Trophoblast cell (in vitro differentiated cells and primary cell): ENCODE data around the gene BMPER.

Experiments used
- DNase-seq, 2 donors: peaks; one replicate each; pipeline ENCODE4 v3.0.0-alpha.2; 2016
- H2AFZ ChIP-seq: 2 replicates; pipeline ENCODE4 v1.6.1; 2013; ENCODE audit warnings: low read length, moderate library complexity, mild to moderate bottlenecking; ENCODE audit not compliant: insufficient read depth, poor library complexity
- H2AK5ac ChIP-seq: 2 replicates; pipeline ENCODE4 v1.6.1; 2013; ENCODE audit warnings: mild to moderate bottlenecking, low read length
- H2BK120ac ChIP-seq: 2 replicates; pipeline ENCODE4 v1.6.1; 2013; ENCODE audit warnings: low read length, mild to moderate bottlenecking, moderate library complexity; ENCODE audit not compliant: insufficient read depth, poor library complexity
- H2BK12ac ChIP-seq: 2 replicates; pipeline ENCODE4 v1.6.1; 2013; ENCODE audit warnings: mild to moderate bottlenecking, low read length, moderate library complexity
- H2BK5ac ChIP-seq: 2 replicates; pipeline ENCODE4 v1.6.1; 2013; ENCODE audit warnings: low read length, low read depth, moderate library complexity, mild to moderate bottlenecking; ENCODE audit not compliant: poor library complexity
- H3K14ac ChIP-seq: 2 replicates; pipeline ENCODE4 v1.6.1; 2013; ENCODE audit warnings: mild to moderate bottlenecking, low read length
- H3K18ac ChIP-seq: 2 replicates; pipeline ENCODE4 v1.6.1; 2013; ENCODE audit warnings: mild to moderate bottlenecking, low read length
- H3K23ac ChIP-seq: 2 replicates; pipeline ENCODE4 v1.6.1; 2013; ENCODE audit warnings: low read length
- H3K27ac ChIP-seq: 2 replicates; pipeline ENCODE4 v1.5.1; 2013; ENCODE audit warnings: low read depth, mild to moderate bottlenecking, inconsistent platforms, low read length, moderate library complexity
- H3K27me3 ChIP-seq: 2 replicates; pipeline ENCODE4 v1.6.1; 2013; ENCODE audit warnings: inconsistent platforms, mild to moderate bottlenecking, low read length, moderate library complexity; ENCODE audit not compliant: insufficient read depth
- H3K36me3 ChIP-seq, 2 experiments: 1 replicate in 1 of 2; 2 replicates in 1 of 2; pipeline ENCODE4 v1.6.1; 2013; ENCODE audit warnings: low read length in 2 of 2, mild to moderate bottlenecking in 2 of 2, moderate library complexity in 1 of 2; ENCODE audit not compliant: insufficient read depth in 2 of 2, control insufficient read depth in 1 of 2
- H3K4ac ChIP-seq: 2 replicates; pipeline ENCODE4 v1.6.1; 2013; ENCODE audit warnings: low read depth, mild to moderate bottlenecking, low read length, moderate library complexity
- H3K4me1 ChIP-seq, 2 experiments: 1 replicate in 1 of 2; 2 replicates in 1 of 2; pipeline ENCODE4 v1.6.1; 2013; ENCODE audit warnings: low read length in 2 of 2, mild to moderate bottlenecking in 2 of 2, moderate library complexity in 1 of 2; ENCODE audit not compliant: insufficient read depth in 2 of 2, control insufficient read depth in 1 of 2
- H3K4me2 ChIP-seq: 2 replicates; pipeline ENCODE4 v1.6.1; 2013; ENCODE audit warnings: inconsistent platforms, mild to moderate bottlenecking, low read length, moderate library complexity
- H3K4me3 ChIP-seq: 2 replicates; pipeline ENCODE4 v1.5.1; 2013; ENCODE audit warnings: mild to moderate bottlenecking, low read depth, low read length, inconsistent platforms
- H3K79me1 ChIP-seq: one replicate; pipeline ENCODE4 v1.6.1; 2013; ENCODE audit warnings: low read length
- H3K79me2 ChIP-seq: 2 replicates; pipeline ENCODE4 v1.6.1; 2013; ENCODE audit warnings: low read length, mild to moderate bottlenecking; ENCODE audit not compliant: control insufficient read depth, insufficient read depth, poor library complexity
- H3K9ac ChIP-seq: 2 replicates; pipeline ENCODE4 v1.6.1; 2013; ENCODE audit warnings: mild to moderate bottlenecking, low read length
- H3K9me3 ChIP-seq: 2 replicates; pipeline ENCODE4 v1.6.1; 2013; ENCODE audit warnings: low read depth, mild to moderate bottlenecking, control low read depth, inconsistent platforms, low read length; ENCODE audit not compliant: insufficient read depth
- H4K12ac ChIP-seq: 2 replicates; pipeline ENCODE4 v1.6.1; 2013; ENCODE audit warnings: low read depth, mild to moderate bottlenecking, low read length, moderate library complexity
- H4K8ac ChIP-seq: 2 replicates; pipeline ENCODE4 v1.6.1; 2013; ENCODE audit warnings: low read depth, mild to moderate bottlenecking, low read length, moderate library complexity
- H4K91ac ChIP-seq: one replicate; pipeline ENCODE4 v1.6.1; 2013; ENCODE audit warnings: low read depth, mild to moderate bottlenecking, low read length, moderate library complexity
- WGBS: extraction: QIAGEN DNeasy Blood & Tissue Kit; methylation state at CpG from one replicate; pipeline ENCODE4 v1.1.7; 2013; ENCODE audit warnings: missing lambda C conversion rate; ENCODE audit not compliant: insufficient read length, insufficient coverage; ENCODE audit errors: extremely low coverage; 5-methylcytosine and 5-hydroxymethylcytosine counted together

Gene BMPER

DNA sequence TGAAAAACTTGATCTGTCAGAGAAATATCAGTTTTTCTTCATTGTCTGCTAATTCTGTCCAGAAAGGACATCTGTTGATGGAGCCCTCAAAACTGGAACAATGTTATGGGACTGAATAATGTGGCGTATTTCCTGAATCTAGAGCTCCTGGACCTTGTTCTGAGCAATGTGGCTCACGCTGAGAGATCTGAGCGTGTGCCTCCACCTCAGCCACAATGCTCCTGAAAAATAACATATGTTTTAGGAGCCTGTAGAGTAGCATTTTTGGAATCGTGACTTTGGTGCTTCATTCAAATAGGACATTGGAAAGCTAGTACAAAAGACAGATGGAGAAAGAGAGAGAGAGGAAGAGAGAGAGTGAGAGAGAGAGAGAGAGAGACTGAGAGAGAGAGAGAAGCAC, 110.3 kb downstream of the BMPER start:
- Histone ChIP-seq H2BK12ac (no peak overlapping the region), H3K4me2 (no peak overlapping the region), H3K36me3 (no peaks in the 10 kb centered on the region), H4K8ac (no peak overlapping the region), H3K27me3 (no peaks in the 10 kb centered on the region), H3K14ac (no peak overlapping the region), H2AFZ (no peak overlapping the region), H3K4me1 (no peaks in the 10 kb centered on the region), H4K91ac (no peak overlapping the region), H4K12ac (no peak overlapping the region), H3K23ac (no peak overlapping the region), H3K4ac (no peak overlapping the region), H3K9me3 (no peaks in the 10 kb centered on the region), H3K4me3 (no peak overlapping the region), H2BK5ac (no peak overlapping the region), H3K9ac (no peak overlapping the region), H3K79me1 (no peaks in the 10 kb centered on the region), H3K79me2 (no peaks in the 10 kb centered on the region), H3K18ac (no peak overlapping the region), H3K27ac (no peak overlapping the region), H2AK5ac (no peak overlapping the region), H2BK120ac (no peak overlapping the region)
- DNase-seq, result peak in 1 of 2 donors; percentile 12
- no CpG with 5 or more reads among the region's 4 CpGs for WGBS

DNA sequence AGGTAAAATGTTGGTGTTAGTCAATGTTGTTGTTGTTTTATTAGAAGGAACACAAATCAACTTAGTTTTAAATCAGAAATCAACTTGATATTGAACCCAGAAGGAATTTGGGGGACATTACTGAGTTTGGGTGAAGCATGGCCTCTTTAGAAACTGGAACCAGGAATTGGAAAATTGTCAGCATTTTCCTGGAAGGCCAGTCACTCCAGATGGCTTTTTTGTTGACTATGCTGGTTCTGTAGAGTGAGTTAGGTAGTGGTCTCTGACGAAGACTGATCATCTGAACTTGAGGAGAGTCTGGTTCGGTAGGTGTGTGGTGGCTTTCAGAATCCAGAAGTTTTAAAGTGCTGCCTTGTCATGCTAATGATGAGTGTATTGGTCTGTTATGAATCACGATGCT, 111.5 kb downstream of the BMPER start:
- H3K4ac ChIP-seq, result no peak overlapping the region
- no peak overlapping the region for H3K27ac ChIP-seq
- WGBS, result no CpG with 5 or more reads among the region's 3 CpGs
- no peaks in the 10 kb centered on the region for H3K79me2 ChIP-seq
- H2BK12ac ChIP-seq, result no peak overlapping the region
- H3K9ac ChIP-seq, result no peak overlapping the region
- H4K8ac ChIP-seq, result no peak overlapping the region
- no peak overlapping the region for H4K91ac ChIP-seq
- H3K27me3 ChIP-seq, result no peaks in the 10 kb centered on the region
- no peaks in the 10 kb centered on the region for H3K36me3 ChIP-seq
- no peaks in the 10 kb centered on the region for H3K79me1 ChIP-seq
- H3K4me3 ChIP-seq, result no peak overlapping the region
- no peaks in the 10 kb centered on the region for H3K9me3 ChIP-seq
- H2AFZ ChIP-seq, result no peak overlapping the region
- H3K23ac ChIP-seq, result no peak overlapping the region
- no peak overlapping the region for H3K14ac ChIP-seq
- H2AK5ac ChIP-seq, result no peak overlapping the region
- H3K18ac ChIP-seq, result no peak overlapping the region
- H2BK120ac ChIP-seq, result no peak overlapping the region
- DNase-seq, result no peak
- no peak overlapping the region for H2BK5ac ChIP-seq
- H3K4me1 ChIP-seq, result no peaks in the 10 kb centered on the region
- H3K4me2 ChIP-seq, result no peak overlapping the region
- H4K12ac ChIP-seq, result no peak overlapping the region

DNA sequence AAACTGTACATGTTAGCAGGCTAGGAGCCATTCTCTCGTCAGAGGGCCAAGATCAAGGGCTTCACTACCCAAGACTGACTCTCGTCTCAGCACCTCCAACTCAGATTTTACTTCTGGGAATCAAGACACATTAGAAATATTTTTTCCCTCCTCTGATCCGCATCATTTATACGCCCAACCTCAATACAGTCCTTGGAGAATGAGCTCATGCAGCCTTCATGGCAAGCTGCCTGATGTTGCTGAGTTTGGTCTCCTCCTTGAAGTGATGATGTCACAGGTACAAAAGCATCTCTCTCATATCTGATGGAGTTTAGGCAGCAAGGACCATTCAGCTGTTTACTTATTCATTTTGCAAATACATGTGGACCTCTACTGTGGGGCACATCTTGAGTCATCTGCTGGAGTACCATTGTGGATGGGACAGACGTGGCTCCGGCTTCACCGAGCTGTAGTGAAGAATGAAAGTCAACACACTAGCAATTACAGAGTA, 114.0 kb downstream of the BMPER start:
- H2AK5ac ChIP-seq, result no peak overlapping the region
- no peak overlapping the region for H3K14ac ChIP-seq
- no peaks in the 10 kb centered on the region for H3K9me3 ChIP-seq
- H2BK5ac ChIP-seq, result no peak overlapping the region
- H3K27ac ChIP-seq, result no peak overlapping the region
- no peaks in the 10 kb centered on the region for H3K36me3 ChIP-seq
- no peak overlapping the region for H4K91ac ChIP-seq
- no peaks in the 10 kb centered on the region for H3K79me2 ChIP-seq
- H3K4ac ChIP-seq, result no peak overlapping the region
- no peak for DNase-seq
- H2AFZ ChIP-seq, result no peak overlapping the region
- no peak overlapping the region for H3K9ac ChIP-seq
- H3K18ac ChIP-seq, result no peak overlapping the region
- no peak overlapping the region for H2BK120ac ChIP-seq
- no peaks in the 10 kb centered on the region for H3K4me1 ChIP-seq
- H4K8ac ChIP-seq, result no peak overlapping the region
- H2BK12ac ChIP-seq, result no peak overlapping the region
- H3K23ac ChIP-seq, result no peak overlapping the region
- H3K4me3 ChIP-seq, result no peak overlapping the region
- H3K79me1 ChIP-seq, result no peaks in the 10 kb centered on the region
- H3K4me2 ChIP-seq, result no peak overlapping the region
- H4K12ac ChIP-seq, result no peak overlapping the region
- WGBS, result no CpG with 5 or more reads among the region's 7 CpGs
- no peaks in the 10 kb centered on the region for H3K27me3 ChIP-seq

DNA sequence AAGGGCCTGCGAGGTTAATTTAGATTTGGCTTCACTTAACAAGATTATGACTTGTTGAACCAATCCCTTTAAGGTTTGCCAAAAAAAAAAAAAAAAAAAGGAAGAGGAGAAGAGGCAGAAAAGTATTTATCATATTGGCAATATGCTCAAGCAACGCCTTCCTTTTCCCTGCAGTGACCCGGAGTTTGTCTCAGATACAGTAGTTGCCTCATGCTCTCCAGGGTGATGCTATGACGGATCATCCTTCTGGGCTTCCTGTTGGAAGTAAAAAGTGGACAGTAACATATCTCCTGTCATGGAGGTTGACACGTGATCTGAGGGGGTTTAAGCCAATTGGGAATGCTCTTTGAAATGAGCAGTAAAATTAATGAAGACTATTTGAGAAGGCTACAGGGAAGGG, 117.3 kb downstream of the BMPER start:
- H3K4me1 ChIP-seq, result peaks cover 0 to 3% of the 10 kb centered on the region in 2 experiments
- no peak overlapping the region for H2AFZ ChIP-seq
- H2BK5ac ChIP-seq, result no peak overlapping the region
- H3K14ac ChIP-seq, result no peak overlapping the region
- no CpG with 5 or more reads among the region's 5 CpGs for WGBS
- no peak overlapping the region for H3K4me2 ChIP-seq
- H4K12ac ChIP-seq, result no peak overlapping the region
- H3K23ac ChIP-seq, result no peak overlapping the region
- H3K4ac ChIP-seq, result no peak overlapping the region
- no peak for DNase-seq
- H3K27ac ChIP-seq, result no peak overlapping the region
- no peak overlapping the region for H3K4me3 ChIP-seq
- H2BK12ac ChIP-seq, result no peak overlapping the region
- H3K79me1 ChIP-seq, result no peaks in the 10 kb centered on the region
- H3K79me2 ChIP-seq, result no peaks in the 10 kb centered on the region
- no peak overlapping the region for H3K18ac ChIP-seq
- no peak overlapping the region for H2AK5ac ChIP-seq
- peaks cover 2% of the 10 kb centered on the region for H3K27me3 ChIP-seq
- no peak overlapping the region for H2BK120ac ChIP-seq
- H3K9ac ChIP-seq, result no peak overlapping the region
- H4K8ac ChIP-seq, result no peak overlapping the region
- no peaks in the 10 kb centered on the region for H3K9me3 ChIP-seq
- H4K91ac ChIP-seq, result no peak overlapping the region
- H3K36me3 ChIP-seq, result no peaks in the 10 kb centered on the region
